K562 (cell line): ENCODE data around the gene CELF4. TPM values are rescaled to one million over a fixed set of nuclear protein-coding genes. Genes with fewer than 3 reads are reported as not detected.

Experiments
- ATAC-seq: fragments of 200-7000 bp; cut with Tn5 transposase; 3 replicates; pipeline ENCODE4 v1.9.1; 2020; ENCODE audit warnings: moderate library complexity
- BruUV-seq: library from RNA; stranded (reverse); fragments of 400-500 nt; replicated peaks from 2 replicates; lab custom pipeline; 2021; lab: Mats Ljungman, UMichigan
- CTCF ChIA-PET: fragments of 300-600 bp; formaldehyde crosslinking; extraction: SDS; loops from one replicate; lab custom pipeline; 2021; ENCODE audit warnings: low intra/inter-chr PET ratio; lab: Yijun Ruan, JAX
- POLR2A ChIA-PET: fragments of 300-600, 350-650 bp; sonication (Branson Sonifier 250); formaldehyde crosslinking; extraction: SDS; loops from one replicate; lab custom pipeline; 2021; ENCODE audit warnings: antibody characterized with exemption, inconsistent platforms; lab: Yijun Ruan, JAX
- DNase-seq, 4 experiments: peaks; one replicate each; pipeline versions ENCODE4 v3.0.0 to v3.0.0-alpha.2; 2011 to 2018; ENCODE audit warnings: low spot score in 3 of 4, mixed read lengths in 3 of 4; ENCODE audit errors: extremely low read depth in 1 of 4
- FAIRE-seq: peaks from 2 replicates; lab custom pipeline; 2011; peaks lifted over from hg19 to GRCh38; lab: Jason Lieb, UNC
- H2AFZ ChIP-seq: 2 replicates; pipeline ENCODE4 v1.6.0; 2011; ENCODE audit warnings: low read depth, low read length, control low read depth, inconsistent platforms
- H3K27ac ChIP-seq: fragments of 200-600 bp; 3 replicates; pipeline ENCODE4 v1.8.0; 2011; ENCODE audit warnings: low read depth, mild to moderate bottlenecking, control low read depth, inconsistent platforms, low read length, moderate library complexity, mixed read lengths; ENCODE audit errors: extremely low read depth
- H3K27me3 ChIP-seq, 2 experiments: fragments of 300-600 bp in 1 of 2; 2 replicates in 1 of 2; 3 replicates in 1 of 2; pipeline versions ENCODE4 v1.6.0 to v1.8.0; 2011; ENCODE audit warnings: inconsistent platforms in 2 of 2, low read length in 2 of 2, mild to moderate bottlenecking in 1 of 2, mixed read lengths in 1 of 2, moderate library complexity in 1 of 2; ENCODE audit not compliant: control insufficient read depth in 2 of 2, insufficient read depth in 2 of 2
- H3K36me3 ChIP-seq: fragments of 300-600 bp; 3 replicates; pipeline ENCODE4 v1.8.0; 2011; ENCODE audit warnings: mild to moderate bottlenecking, low read length, inconsistent platforms; ENCODE audit not compliant: control insufficient read depth, insufficient read depth
- H3K4me1 ChIP-seq, 2 experiments: fragments of 200-600 bp in 1 of 2; replicated peaks in 1 of 2; 2 replicates in 1 of 2; 3 replicates in 1 of 2; pipeline versions ENCODE4 v1.5.1 to v1.8.0; 2011; ENCODE audit warnings: inconsistent platforms in 2 of 2, low read length in 2 of 2, mild to moderate bottlenecking in 1 of 2, mixed read lengths in 1 of 2, moderate library complexity in 1 of 2; ENCODE audit not compliant: control insufficient read depth in 2 of 2, insufficient read depth in 2 of 2
- H3K4me2 ChIP-seq: 2 replicates; pipeline ENCODE4 v1.6.1; 2011; ENCODE audit warnings: low read length, control low read depth, inconsistent platforms, mixed read lengths; ENCODE audit not compliant: insufficient read depth
- H3K4me3 ChIP-seq: fragments of 200-600 bp; sonication (generic), shearing (Covaris generic); 2 replicates; pipeline ENCODE4 v1.5.1; 2016; ENCODE audit warnings: control low read depth, inconsistent platforms
- H3K79me2 ChIP-seq: fragments of 200-600 bp; 3 replicates; pipeline ENCODE4 v1.8.0; 2011; ENCODE audit warnings: low read length, inconsistent platforms; ENCODE audit not compliant: control insufficient read depth, insufficient read depth
- H3K9ac ChIP-seq, 2 experiments: 2 replicates each; pipeline versions ENCODE4 v1.6.0 to v1.6.1; 2011; ENCODE audit warnings: low read depth in 2 of 2, low read length in 2 of 2, control low read depth in 1 of 2, inconsistent platforms in 1 of 2, mild to moderate bottlenecking in 1 of 2, mixed read lengths in 1 of 2; ENCODE audit not compliant: insufficient read depth in 1 of 2
- H3K9me1 ChIP-seq: one replicate; pipeline ENCODE4 v1.6.0; 2011; ENCODE audit warnings: inconsistent platforms, mild to moderate bottlenecking, low read length, moderate library complexity; ENCODE audit not compliant: control insufficient read depth, insufficient read depth
- H3K9me3 ChIP-seq: replicated peaks from 2 replicates; pipeline ENCODE4 v1.5.1; 2011; ENCODE audit warnings: low read depth, low read length, inconsistent platforms; ENCODE audit not compliant: control insufficient read depth, insufficient read depth
- H4K20me1 ChIP-seq: replicated peaks from 2 replicates; pipeline ENCODE4 v1.6.1; 2011; ENCODE audit warnings: low read length, inconsistent platforms, mixed read lengths; ENCODE audit not compliant: control insufficient read depth, insufficient read depth
- DDX20 ChIP-seq: fragments of 450-650 bp; IDR thresholded peaks from 2 replicates; pipeline ENCODE4 v1.6.1; 2016; ENCODE audit warnings: missing genetic modification characterization, low read depth, mild to moderate bottlenecking, missing compliant biosample characterization, moderate library complexity
- L3MBTL2 ChIP-seq: fragments of 450-650 bp; IDR thresholded peaks from 2 replicates; pipeline ENCODE4 v1.6.1; 2016; ENCODE audit warnings: mild to moderate bottlenecking, moderate library complexity
- MYNN ChIP-seq, 2 experiments: sonication (generic); formaldehyde crosslinking in 1 of 2; IDR thresholded peaks; 2 replicates each; pipeline versions ENCODE4 v1.5.0 to v1.6.1; 2016 to 2020; ENCODE audit warnings: antibody characterized with exemption in 1 of 2, missing genetic modification reagents in 1 of 2
- PTBP1 ChIP-seq: fragments of 200-400 bp; formaldehyde crosslinking; IDR thresholded peaks from 2 replicates; pipeline ENCODE4 v1.6.1; 2017; ENCODE audit warnings: low read depth, low read length
- SRF ChIP-seq, 2 experiments: fragments of 250-450, 450-650 bp in 1 of 2; sonication (Bioruptor Pico) in 1 of 2; sonication (generic) in 1 of 2; formaldehyde crosslinking; IDR thresholded peaks; 2 replicates each; pipeline versions ENCODE4 v1.5.0 to v1.5.1; 2020 to 2022; ENCODE audit warnings: mild to moderate bottlenecking in 1 of 2, missing genetic modification reagents in 1 of 2
- TGIF2 ChIP-seq: sonication (generic); formaldehyde crosslinking; IDR thresholded peaks from 2 replicates; pipeline ENCODE4 v1.8.1; 2022; ENCODE audit warnings: mild to moderate bottlenecking, missing genetic modification reagents, moderate library complexity
- ZKSCAN3 ChIP-seq: fragments of 250-450 bp; sonication (Bioruptor Pico); IDR thresholded peaks from 2 replicates; pipeline ENCODE4 v1.4.0; 2020
- ZNF143 ChIP-seq: sonication (generic); formaldehyde crosslinking; IDR thresholded peaks from 2 replicates; pipeline ENCODE4 v1.9.0; 2022; ENCODE audit warnings: mild to moderate bottlenecking, missing genetic modification reagents
- ZNF41 ChIP-seq: fragments of 250-450 bp; sonication (Bioruptor Pico); conservative IDR thresholded peaks from 2 replicates; pipeline ENCODE4 v1.4.0; 2020; ENCODE audit warnings: mild to moderate bottlenecking
- WGBS: fragments of 100-300 bp; shearing (Covaris generic); methylation state at CpG from one replicate; pipeline ENCODE4 v1.1.6; 2016; ENCODE audit warnings: low coverage, mixed read lengths; ENCODE audit not compliant: insufficient coverage; ENCODE audit errors: missing lambda C conversion rate; 5-methylcytosine and 5-hydroxymethylcytosine counted together
- in situ Hi-C: fragments of 300-500 bp; cut with MboI; formaldehyde crosslinking; loops from 4 replicates; pipeline ENCODE4 v1.15.0; 2018; ENCODE audit warnings: inconsistent platforms, mixed read lengths
- intact Hi-C: fragments of 100-400 bp; cut with micrococcal nuclease; formaldehyde crosslinking; loops from 2 replicates; pipeline ENCODE4 v1.14.2; 2022
- polyA plus RNA-seq, 8 experiments: library from polyadenylated mRNA; depleted of rRNA in 4 of 8; stranded (reverse) in 5 of 8; unstranded in 3 of 8; fragments of >200 nt; fragmentation: Nextera tagmentation in 2 of 8; fragmentation: Illumina TruSeq in 1 of 8; extraction: Ambion mirVana in 2 of 8; extraction: Trizol in 1 of 8; gene quantifications; 2 replicates each; pipeline versions ENCODE4 v1.2.1 to v1.2.3, GENCODE V29; 2011 to 2014; ENCODE audit warnings: inconsistent platforms in 1 of 8, missing spikeins in 1 of 8
- total RNA-seq, 7 experiments: library from RNA; depleted of rRNA in 6 of 7; stranded (reverse); fragments of >200 nt in 6 of 7; fragmentation: Illumina TruSeq in 2 of 7; extraction: Trizol in 2 of 7; gene quantifications; 2 replicates each; pipeline versions ENCODE4 v1.2.1 to v1.2.3, GENCODE V29; 2011 to 2021; ENCODE audit warnings: low replicate concordance in 1 of 7
- TF ChIP-seq, protein P1 (sequence below): fragments of 450-650 bp; IDR thresholded peaks from 2 replicates; pipeline ENCODE4 v1.6.1; 2016; ENCODE audit warnings: low read depth
- TF ChIP-seq, protein P2 (sequence below): fragments of 250-450 bp; sonication (Bioruptor Pico); IDR thresholded peaks from 2 replicates; pipeline ENCODE4 v1.4.0; 2020

The CELF4 gene
- total and polyA plus RNA-seq, 9 of the 15 experiments (the other 6 are each of a cell fraction or from before 2014, with no cell fraction given), result 0.04 to 0.24 (median 0.07) TPM; not detected in 3

DNA sequence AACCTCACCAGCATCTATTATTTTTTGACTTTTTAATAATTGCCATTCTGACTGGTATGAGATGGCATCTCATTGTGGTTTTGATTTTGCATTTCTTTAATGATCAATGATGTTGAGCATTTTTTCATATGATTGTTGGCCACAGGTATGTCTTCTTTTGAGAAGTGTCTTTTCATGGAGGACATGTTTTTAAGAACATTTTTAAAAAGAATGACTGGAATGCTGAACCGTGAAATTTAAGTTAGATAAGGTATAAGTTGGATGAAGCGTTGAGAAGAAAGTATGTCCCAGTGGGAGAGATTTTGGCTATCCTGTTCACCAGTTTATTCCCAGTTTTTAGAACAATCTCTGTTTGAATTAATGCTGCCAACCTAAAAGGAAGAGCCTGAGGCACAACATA lies 365.9 kb downstream of the CELF4 start:
- Histone ChIP-seq H2AFZ (no peak overlapping the region), H3K9me1 (no peaks in the 10 kb centered on the region), H3K9me3 (no peaks in the 10 kb centered on the region), H3K36me3 (no peaks in the 10 kb centered on the region), H3K4me3 (no peak overlapping the region), H3K27me3 (no peaks in the 10 kb centered on the region), H3K4me2 (no peak overlapping the region), H3K79me2 (no peaks in the 10 kb centered on the region), H3K4me1 (no peaks in the 10 kb centered on the region), H4K20me1 (no peaks in the 10 kb centered on the region), H3K9ac (no peak overlapping the region), H3K27ac (no peak overlapping the region)
- no peak for TF ChIP-seq ZNF143 (CRISPR knock-in tag)
- TF ChIP-seq, protein P1, sequence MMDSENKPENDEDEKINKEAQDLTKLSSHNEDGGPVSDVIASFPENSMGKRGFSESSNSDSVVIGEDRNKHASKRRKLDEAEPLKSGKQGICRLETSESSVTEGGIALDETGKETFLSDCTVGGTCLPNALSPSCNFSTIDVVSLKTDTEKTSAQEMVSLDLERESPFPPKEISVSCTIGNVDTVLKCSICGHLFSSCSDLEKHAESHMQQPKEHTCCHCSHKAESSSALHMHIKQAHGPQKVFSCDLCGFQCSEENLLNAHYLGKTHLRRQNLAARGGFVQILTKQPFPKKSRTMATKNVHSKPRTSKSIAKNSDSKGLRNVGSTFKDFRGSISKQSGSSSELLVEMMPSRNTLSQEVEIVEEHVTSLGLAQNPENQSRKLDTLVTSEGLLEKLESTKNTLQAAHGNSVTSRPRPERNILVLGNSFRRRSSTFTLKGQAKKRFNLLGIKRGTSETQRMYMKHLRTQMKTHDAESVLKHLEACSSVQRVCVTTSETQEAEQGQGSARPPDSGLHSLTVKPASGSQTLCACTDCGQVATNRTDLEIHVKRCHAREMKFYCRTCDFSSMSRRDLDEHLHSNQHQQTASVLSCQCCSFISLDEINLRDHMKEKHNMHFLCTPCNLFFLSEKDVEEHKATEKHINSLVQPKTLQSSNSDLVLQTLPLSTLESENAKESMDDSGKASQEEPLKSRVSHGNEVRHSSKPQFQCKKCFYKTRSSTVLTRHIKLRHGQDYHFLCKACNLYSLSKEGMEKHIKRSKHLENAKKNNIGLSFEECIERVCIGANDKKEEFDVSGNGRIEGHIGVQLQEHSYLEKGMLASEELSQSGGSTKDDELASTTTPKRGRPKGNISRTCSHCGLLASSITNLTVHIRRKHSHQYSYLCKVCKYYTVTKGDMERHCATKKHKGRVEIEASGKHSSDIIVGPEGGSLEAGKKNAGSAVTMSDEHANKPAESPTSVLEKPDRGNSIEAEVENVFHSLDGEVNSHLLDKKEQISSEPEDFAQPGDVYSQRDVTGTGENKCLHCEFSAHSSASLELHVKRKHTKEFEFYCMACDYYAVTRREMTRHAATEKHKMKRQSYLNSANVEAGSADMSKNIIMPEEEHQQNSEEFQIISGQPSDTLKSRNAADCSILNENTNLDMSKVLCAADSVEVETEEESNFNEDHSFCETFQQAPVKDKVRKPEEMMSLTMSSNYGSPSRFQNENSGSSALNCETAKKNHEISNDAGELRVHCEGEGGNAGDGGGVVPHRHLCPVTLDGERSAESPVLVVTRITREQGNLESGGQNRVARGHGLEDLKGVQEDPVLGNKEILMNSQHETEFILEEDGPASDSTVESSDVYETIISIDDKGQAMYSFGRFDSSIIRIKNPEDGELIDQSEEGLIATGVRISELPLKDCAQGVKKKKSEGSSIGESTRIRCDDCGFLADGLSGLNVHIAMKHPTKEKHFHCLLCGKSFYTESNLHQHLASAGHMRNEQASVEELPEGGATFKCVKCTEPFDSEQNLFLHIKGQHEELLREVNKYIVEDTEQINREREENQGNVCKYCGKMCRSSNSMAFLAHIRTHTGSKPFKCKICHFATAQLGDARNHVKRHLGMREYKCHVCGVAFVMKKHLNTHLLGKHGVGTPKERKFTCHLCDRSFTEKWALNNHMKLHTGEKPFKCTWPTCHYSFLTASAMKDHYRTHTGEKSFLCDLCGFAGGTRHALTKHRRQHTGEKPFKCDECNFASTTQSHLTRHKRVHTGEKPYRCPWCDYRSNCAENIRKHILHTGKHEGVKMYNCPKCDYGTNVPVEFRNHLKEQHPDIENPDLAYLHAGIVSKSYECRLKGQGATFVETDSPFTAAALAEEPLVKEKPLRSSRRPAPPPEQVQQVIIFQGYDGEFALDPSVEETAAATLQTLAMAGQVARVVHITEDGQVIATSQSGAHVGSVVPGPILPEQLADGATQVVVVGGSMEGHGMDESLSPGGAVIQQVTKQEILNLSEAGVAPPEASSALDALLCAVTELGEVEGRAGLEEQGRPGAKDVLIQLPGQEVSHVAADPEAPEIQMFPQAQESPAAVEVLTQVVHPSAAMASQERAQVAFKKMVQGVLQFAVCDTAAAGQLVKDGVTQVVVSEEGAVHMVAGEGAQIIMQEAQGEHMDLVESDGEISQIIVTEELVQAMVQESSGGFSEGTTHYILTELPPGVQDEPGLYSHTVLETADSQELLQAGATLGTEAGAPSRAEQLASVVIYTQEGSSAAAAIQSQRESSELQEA, result no peak
- no peak for TF ChIP-seq TGIF2 (CRISPR knock-in tag)
- no peak for TF ChIP-seq L3MBTL2
- TF ChIP-seq ZKSCAN3 (CRISPR knock-in tag), result no peak
- TF ChIP-seq MYNN (IDR thresholded peaks at IDR 0.05), result no peak
- TF ChIP-seq MYNN (CRISPR knock-in tag; IDR thresholded peaks at IDR 0.05), result no peak
- TF ChIP-seq DDX20, result no peak
- TF ChIP-seq PTBP1, result no peak
- TF ChIP-seq, protein P2, sequence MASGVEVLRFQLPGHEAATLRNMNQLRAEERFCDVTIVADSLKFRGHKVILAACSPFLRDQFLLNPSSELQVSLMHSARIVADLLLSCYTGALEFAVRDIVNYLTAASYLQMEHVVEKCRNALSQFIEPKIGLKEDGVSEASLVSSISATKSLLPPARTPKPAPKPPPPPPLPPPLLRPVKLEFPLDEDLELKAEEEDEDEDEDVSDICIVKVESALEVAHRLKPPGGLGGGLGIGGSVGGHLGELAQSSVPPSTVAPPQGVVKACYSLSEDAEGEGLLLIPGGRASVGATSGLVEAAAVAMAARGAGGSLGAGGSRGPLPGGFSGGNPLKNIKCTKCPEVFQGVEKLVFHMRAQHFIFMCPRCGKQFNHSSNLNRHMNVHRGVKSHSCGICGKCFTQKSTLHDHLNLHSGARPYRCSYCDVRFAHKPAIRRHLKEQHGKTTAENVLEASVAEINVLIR (CRISPR knock-in tag), result no peak
- no peak for TF ChIP-seq ZNF41
- TF ChIP-seq SRF (CRISPR knock-in tag; IDR thresholded peaks at IDR 0.05), result no peak
- CTCF ChIA-PET, result no interaction called here
- in situ Hi-C loops, result no loop called here
- DNase-seq (no peak), ATAC-seq (no peak), FAIRE-seq (no peak)
- no TSS peak for BruUV-seq
- intact Hi-C loops, result no loop called here
- POLR2A ChIA-PET, result no interaction called here
- WGBS, result 3% methylated on average over 2 of the region's 2 CpGs
